Stimulated activated CD8-positive, alpha-beta memory T cell treated with anti-CD3 and anti-CD28 coated beads, Interleukin-4, amount 100 ng/mL, for 24 hours (primary cell): ENCODE results near the gene LBX2.

Source experiments
- DNase-seq: peaks from one replicate; pipeline ENCODE4 v3.0.0-alpha.2; 2020; ENCODE audit warnings: low read depth

LBX2 gene

GRCh38 chr2:74525717-74526648 lies 26.6 kb upstream of the LBX2 start, which contains the start of gene DQX1:
Gene DQX1 (minus strand): TSS chr2:74526231. CDS start chr2:74525729, 502 bp downstream.
- DNase-seq = no peak

GRCh38 chr2:74524955-74525716 lies 25.7 kb upstream of the LBX2 start:
- DNase-seq = no peak

DNA sequence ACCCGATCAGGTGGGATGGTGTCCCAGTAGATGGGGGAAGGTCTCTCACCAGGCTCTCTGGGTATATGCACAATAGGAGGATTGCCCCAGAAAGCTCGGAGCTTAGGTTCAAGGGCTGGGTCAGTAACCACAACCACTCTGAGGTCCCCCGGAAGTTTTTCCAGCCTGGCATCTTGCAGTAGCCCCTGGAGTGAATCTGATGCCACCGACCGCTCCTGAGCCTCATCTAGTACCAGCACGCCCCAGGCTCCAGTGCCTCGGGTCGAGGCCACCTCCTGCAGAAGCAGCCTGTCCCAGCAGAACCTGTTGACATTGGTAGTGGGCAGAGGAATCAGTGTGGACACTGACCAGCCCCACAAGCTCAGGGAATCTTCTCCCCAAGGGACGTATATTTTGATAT lies 24.6 kb upstream of the LBX2 start:
- DNase-seq = no peak

DNA sequence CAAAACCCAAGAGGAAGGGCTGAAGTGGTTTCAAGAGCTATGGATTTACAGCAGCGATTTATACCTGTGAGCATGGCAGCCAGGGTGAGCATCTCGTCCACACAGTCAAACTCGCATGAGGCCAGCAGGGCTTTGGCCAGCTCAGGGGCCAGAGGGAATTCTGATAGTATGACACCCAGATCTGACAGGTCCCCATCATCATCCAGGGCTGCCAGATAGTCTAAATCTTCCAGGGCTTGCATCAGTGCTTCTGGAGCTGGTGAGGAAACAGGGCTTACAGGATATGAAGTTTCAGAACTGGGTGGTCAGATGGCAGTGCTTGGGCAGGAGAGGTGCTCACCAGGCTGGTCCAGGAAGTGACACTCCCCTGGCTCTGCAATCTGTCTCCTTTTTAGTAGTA lies 23.1 kb upstream of the LBX2 start:
- DNase-seq = no peak

DNA sequence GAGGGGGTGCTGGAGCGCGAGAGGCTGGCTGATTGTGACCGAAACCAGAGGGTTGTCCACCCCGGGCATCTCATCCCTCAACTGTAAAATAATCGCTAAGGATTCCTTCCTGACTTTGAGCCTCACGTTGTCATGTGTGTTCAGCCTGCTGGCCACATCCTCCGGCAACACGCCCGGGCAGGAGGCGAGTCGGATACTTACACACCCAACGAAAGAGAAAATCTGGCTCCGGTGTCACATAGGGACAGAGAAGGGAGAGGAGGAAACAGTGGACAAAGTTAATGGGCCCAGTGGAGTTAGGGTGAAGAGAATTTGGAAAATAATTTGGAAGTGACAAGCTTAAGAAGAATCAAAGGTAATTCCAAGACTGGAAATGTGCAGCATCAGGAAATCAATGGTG lies 17.2 kb upstream of the LBX2 start:
- DNase-seq = no peak

GRCh38 chr2:74515981-74516633 lies 16.7 kb upstream of the LBX2 start:
- DNase-seq = peak; percentile 64

DNA sequence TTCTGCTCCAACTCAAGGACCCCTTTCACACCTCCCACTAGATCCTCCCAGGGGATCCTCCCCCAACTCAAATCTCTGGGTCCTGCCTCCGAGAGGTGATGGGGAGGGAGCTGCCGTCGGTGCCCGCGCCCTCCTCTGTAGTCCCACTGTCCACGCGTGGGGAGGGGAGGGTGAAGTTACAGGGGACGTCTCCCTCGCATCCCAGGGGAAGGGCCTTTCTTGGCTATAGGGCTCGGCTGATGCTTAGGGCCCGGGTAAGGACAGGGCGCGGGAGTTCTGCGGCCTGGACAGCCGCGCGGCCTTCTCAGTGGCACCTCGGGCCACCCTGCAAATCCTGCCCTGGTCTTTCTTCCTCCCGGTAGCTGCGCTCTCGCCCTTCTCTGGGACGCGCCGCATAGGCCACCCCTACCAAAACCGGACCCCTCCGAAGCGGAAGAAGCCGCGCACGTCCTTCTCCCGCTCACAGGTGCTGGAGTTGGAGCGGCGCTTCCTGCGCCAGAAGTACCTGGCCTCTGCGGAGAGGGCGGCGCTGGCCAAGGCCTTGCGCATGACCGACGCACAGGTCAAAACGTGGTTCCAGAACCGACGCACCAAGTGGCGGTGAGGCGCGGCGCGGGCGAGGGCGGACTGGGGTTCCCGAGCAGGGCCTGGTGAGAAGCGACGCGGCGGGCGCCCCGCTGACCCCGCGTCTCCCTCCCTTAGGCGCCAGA lies 16.0 kb upstream of the LBX2 start:
- no peak for DNase-seq

DNA sequence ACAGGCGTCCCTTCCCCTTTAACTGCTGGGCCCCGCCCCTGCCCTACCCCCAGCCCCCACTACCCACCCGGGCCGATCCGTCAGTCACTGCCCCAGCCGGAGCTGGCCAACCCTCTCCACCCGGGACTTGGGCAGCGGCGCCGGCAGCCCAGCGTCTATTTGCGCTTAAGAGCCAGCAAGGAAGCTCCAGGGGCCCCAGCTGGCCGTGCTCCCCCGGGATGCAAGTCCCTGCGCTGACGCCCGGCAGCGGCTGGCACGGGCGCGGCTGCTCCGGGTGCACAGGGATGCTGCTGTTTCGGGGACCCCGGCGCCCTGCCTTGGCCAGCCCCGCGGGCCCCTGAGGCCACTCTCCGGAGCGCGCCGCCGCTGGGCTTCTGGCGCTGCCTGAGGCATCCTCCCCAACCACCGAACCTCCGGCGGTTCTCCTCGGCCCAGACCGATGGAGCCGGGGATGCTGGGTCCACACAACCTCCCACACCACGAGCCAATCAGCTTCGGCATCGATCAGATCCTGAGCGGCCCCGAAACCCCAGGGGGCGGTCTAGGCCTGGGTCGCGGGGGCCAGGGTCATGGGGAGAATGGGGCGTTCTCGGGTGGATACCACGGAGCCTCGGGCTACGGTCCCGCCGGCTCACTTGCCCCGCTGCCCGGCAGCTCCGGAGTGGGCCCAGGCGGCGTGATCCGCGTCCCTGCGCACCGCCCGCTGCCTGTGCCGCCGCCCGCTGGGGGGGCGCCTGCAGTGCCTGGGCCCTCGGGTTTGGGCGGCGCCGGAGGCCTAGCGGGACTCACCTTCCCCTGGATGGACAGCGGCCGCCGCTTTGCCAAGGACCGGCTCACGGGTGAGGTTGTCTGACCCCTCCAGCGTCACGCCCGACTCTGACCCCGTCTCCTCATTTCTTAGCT lies 15.2 kb upstream of the LBX2 start, which contains the start of gene TLX2:
Gene TLX2 (plus strand): TSS at position 83 of the 903 bp plus-strand sequence. CDS start 357 bp downstream, at position 440.
- DNase-seq = no peak

DNA sequence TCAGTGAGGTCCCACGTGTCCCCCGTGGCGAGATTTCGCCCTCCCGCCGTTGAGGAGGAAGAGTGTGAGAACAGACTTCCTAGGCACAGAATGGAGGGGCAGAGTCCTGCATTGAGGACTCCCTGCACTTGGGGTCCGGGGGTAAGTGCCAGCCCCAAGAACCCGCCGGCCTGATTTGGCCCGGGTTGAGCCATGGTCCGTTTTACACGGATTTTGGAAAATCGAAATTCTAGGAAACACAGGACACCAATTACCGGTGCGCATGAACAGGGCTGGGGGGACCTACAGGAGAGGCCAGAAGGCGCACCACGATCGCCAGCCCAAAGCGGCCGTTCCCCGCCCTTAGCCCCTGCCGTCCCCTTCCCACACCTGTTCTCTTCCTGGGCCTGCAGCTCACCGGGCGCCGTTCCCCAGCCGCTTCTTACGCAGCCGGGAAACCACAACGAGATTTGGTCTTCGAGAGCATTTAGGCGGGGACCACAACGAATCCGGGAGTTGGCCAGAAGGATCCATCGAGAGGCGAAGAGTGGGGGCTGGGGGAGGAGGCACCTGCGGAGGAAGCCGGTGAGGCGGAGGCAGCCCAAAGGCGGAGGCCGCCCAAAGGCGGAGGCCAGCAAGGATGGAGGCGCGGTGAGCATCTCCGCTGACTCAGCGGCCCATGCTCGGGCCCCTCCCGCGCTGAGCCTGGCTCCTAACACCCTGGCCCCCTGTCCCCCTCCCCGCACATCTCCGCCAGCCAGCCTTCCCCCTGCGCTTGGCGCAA lies 14.4 kb upstream of the LBX2 start:
- DNase-seq = no peak

GRCh38 chr2:74512744-74513604 lies 13.6 kb upstream of the LBX2 start:
- DNase-seq = no peak

DNA sequence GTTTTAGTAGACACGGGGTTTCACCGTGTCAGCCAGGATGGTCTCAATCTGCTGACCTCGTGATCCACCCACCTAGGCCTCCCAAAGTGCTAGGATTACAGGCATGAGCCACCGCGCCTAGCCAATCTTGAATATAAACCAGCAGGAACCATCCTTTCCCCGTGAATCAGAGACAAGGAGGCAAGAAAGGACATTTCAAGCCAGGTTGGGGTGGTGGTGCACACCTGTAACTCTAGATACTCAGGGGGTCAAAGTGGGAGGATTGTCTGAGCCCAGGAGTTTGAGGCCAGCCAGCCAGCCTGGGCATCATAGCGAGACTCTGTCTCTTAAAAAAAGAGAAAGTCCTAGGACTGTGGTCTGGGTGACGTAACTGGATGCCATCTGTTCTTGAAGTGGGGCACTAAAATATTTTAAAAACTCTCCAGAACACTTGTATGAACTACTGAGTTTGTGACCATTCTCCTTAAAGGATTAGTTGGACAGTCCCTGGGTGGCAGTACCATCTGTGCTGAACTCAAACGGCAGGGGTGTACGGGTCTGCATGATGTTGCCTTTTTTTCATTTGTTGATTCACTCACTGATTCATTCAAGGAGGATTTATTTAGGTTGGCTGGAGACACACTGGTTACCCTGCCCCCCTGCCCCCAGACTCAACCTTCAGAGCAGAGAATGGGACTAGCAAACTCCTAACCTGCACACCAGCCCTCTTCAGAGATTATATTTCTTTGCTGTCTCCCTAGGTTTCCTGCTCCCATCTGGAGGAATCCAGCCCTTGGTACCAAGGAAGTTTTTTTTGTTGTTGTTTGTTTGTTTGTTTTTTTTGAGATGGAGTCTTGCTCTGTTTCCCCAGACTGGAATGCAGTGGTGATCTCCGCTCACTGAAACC lies 11.9 kb upstream of the LBX2 start:
- no peak for DNase-seq

DNA sequence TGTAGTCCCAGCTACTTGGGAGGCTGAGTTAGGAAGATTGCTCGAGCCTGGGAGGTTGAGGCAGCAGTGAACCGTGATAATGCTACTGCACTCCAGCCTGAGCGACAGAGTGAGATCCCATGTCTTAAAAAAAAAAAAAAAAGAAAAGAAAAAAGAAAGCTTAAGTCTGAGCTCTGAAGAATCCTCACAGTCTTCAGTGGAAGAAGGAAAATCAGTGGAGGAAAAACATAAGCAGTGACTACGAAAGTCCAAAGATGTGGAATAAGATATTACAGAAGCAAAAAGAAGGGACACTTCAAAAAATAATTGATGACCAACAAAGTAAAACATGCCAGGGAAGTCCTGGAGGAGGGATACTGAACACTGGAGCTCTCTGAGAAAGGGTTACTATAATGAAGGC lies 10.9 kb upstream of the LBX2 start:
- DNase-seq = no peak

GRCh38 chr2:74507926-74508520 lies 8.6 kb upstream of the LBX2 start:
- DNase-seq = no peak

DNA sequence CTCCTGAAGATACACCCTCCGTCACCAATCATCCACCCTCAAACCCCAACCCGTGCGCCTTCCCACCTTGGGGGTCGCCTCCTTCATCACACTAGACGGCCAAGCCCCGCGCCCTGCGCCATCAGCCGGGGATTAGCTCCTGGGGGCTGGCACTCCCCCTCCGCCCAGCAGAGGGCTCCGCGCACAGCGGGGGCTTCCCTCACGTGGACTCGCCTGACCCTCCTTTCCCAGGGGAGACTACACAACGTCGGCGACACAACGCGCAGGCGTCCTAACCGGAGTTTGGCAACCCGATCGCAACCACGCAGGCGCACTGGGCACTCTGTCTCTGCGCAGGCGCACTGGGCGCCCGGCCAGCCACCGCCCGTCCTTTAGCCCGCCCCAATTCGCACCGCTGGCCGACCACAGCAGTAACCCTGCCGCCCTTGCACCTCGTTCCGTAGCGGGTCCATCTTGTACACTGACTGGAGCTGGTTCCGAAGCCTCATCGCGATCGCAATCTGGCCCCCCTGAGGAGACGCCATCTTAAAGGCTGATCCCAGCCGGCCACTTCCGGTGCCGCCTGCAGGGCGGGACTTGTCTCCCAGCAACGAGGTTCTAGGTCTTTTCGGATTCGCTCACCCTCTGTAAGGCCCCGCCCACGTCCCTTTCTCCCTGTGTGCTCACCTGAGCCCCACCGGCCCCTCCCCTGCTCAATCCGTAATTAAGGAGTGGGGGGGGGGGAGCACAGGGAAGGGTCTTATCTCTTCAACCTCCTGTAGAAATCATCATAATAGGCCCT lies 7.9 kb upstream of the LBX2 start, which contains the start of gene PCGF1:
Gene PCGF1 (minus strand): TSS at position 551 of the 781 bp plus-strand sequence. CDS start 27 bp downstream, at position 524.
- peak; percentile 99 for DNase-seq

DNA sequence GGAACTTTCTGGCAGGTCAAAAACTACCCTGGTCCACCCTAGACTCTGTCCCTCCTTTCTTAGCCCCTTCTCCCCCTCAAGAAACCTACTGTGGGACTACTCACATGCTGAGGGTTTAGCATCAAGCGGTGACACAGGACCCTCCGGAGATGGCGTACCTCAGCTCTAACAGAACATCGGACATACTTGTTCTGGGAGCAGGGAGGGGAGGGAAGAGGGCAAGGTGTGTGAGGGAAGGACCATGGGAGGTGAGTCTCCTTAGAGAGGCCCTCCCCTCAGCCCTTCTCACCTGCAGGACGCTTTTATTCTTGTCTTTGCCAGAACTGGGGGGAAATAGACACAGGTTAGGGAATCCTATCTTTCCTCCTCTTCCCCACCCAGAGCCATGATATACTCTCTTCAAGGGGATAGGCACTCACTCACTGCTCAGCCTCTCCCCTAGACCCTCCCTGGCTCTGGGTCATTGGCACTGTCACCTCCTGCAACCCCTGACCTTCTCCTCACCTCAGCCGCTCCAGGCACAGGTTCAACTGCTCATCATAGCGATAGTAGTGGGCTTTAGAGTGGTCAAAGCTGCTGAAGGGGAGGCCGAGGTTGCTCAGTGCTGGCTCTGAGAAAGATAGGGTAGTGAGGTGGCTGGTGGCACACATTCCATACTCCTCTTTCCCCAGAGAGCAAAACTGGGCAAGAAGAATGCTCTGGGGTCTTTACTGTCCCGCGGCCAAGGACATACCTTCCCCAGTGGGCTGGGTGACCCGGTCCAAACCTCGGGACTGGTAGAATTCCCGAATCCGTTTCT lies 6.2 kb upstream of the LBX2 start:
- DNase-seq = no peak

GRCh38 chr2:74504591-74504990 lies 5.2 kb upstream of the LBX2 start:
- DNase-seq = no peak
